Activated CD4-positive, CD25-positive, alpha-beta regulatory T cell treated with anti-CD3 and anti-CD28 coated beads, Interleukin-2, amount 50 U/mL, for 24 hours (primary cell): ENCODE data around the gene ZNF467.

Experiments used
- ATAC-seq, 2 donors: fragments of 150-1000 bp; cut with Tn5 transposase; one replicate each; pipeline ENCODE4 v1.10.0; 2021; ENCODE audit warnings: mild to moderate bottlenecking in 1 of 2, moderate library complexity in 1 of 2

ZNF467 gene

GRCh38 chr7:149725916-149726315, 47.5 kb downstream of the ZNF467 start:
- no peak for ATAC-seq

DNA sequence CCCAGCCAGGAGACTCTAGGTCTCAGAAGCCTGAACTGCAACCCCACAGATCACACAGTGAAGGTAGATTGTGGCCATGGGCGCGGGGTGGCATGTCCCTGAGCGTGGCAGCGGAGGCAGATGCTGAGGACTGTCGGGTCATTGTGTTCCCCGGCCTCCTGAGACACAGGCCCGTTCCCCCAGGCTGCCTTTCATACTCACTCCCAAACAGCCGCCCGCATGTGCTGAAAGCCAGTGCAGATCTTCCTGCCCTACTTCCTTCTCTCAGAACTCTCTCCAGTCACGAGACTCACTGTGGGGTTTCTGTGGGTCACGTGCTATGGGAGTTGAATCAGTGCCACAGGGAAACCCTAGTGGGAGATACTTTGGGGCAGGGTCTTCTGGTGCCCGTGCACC, 48.0 kb downstream of the ZNF467 start:
- ATAC-seq, result no peak

- no peak for ATAC-seq
These were observed 48.5 kb downstream of the ZNF467 start for GRCh38 chr7:149724661-149725425.

DNA sequence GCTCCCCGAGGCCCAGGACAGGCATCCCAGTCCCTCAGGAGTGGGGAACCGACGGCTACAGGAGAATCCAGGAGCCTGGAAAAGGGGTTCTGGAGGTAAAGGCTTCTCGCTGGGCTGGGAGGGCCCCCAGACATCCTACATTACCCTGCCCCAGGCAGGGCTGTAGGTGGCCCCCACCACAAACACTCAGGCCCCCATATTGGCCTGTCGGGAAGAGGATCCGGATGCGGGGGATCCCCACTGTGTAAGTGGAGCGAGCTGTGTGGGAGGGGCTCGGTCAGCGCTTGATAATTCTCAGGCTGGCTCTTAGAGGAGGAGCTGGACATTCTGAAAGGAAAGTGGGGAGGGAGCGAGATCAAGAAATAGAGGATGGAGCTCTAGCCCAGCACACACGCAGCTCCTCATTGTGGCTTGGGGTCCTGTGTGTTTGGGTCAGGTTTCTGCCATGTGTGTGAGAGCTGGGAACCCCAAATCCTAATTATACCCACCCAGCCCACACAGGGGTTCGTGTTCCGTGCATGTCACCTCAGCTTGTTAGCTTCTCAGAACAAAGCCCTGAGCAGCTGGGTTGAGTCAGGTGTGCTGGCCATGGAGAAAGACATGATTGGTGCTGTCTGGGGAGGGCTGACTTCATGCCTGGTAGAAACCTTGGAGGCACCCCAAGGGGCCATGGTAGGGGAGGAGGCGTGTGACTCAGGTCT, 49.4 kb downstream of the ZNF467 start:
- ATAC-seq, result no peak

DNA sequence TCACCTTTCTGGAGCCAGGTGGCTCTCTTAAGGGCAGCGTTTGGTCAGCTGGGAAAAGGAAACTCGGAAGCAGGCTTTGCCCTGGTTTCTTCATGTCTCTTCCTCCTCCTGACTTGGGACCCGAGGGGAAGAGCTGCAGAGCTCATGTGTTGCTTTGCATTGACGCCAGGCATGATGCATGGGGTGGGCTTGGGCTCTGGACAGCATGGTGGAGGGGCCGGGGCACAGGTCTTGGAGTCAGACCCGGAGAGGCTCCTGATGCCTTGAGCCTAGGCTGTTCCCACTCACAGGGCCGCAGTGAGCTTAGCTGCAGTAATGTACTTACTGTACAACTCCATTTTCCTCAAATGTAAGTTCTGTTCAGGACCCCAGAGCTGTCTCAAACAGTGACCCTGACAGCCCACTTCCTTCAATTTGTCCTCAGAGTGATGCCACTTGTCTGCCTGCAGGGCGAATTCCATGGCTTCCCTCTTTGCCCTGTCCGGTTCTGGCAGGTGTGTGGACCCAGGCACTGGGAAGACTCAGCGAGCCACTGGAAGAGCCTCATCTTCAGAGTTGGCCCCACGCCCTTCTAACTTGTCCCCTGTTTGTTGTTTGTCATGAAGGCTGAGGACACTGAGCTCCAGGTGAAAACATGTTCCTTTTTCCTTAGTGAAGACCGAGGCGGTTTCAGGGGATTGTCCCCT, 50.2 kb downstream of the ZNF467 start:
- ATAC-seq, result no peak

- no peak for ATAC-seq
These were observed 50.9 kb downstream of the ZNF467 start for GRCh38 chr7:149722356-149722957.

- ATAC-seq, result no peak
These were observed 52.2 kb downstream of the ZNF467 start for GRCh38 chr7:149721084-149721601.

DNA sequence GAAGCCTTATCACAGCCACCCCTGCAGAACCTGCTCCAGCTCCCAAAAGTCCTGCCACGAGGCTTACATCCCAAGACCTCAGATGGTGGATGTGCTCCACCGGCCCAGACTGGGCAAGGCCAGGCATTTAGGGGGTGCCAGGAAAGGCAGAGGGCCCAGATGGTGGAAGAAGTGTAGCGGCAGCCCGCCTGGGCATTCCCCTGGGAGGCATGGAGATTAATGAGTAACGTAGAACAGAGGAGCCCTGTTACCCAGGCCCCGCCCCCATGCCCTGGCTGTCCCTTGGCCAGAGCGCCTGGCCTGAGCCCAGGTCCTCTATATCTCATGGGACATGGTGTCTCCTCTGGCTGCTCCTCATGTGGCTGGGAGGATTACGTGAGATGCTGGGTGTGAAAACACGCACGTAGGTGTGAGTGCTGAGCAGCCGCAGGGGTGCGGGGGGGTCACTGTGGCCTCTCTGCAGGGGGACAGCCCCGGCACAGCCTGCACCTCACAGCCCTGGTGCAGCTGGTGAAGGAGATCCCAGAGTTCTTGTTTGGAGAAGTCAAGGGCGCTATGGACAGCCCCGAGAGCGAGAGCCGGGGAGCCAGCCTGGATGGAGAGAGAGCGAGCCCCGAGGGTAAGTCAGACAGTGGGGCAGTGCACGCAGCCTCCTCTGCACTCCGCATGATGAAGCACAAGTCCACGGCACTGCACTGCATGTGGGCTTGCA, 52.9 kb downstream of the ZNF467 start:
- no peak for ATAC-seq

DNA sequence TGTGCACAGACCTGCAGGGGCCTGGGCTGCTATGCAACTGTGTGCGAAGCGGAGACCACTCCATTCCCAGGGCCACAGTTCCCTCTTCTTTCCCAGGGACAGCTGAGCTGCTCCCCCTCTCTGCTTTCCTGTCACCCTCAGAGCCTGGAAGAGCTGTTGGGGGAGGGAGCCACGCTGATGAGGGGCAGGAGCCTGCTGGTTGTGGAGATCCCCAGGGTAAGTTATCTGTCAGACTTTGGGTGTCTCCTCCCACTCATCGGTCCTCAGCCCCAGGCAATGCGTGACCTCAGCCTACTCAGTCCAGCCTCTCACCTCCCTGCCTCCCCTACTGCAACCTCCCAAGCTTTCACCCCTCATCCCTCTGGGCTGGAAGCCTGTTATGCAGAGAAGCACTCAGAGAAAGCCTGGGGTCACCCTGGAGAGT, 53.5 kb downstream of the ZNF467 start:
- peak in 1 of 2 donors; percentile 22 for ATAC-seq

DNA sequence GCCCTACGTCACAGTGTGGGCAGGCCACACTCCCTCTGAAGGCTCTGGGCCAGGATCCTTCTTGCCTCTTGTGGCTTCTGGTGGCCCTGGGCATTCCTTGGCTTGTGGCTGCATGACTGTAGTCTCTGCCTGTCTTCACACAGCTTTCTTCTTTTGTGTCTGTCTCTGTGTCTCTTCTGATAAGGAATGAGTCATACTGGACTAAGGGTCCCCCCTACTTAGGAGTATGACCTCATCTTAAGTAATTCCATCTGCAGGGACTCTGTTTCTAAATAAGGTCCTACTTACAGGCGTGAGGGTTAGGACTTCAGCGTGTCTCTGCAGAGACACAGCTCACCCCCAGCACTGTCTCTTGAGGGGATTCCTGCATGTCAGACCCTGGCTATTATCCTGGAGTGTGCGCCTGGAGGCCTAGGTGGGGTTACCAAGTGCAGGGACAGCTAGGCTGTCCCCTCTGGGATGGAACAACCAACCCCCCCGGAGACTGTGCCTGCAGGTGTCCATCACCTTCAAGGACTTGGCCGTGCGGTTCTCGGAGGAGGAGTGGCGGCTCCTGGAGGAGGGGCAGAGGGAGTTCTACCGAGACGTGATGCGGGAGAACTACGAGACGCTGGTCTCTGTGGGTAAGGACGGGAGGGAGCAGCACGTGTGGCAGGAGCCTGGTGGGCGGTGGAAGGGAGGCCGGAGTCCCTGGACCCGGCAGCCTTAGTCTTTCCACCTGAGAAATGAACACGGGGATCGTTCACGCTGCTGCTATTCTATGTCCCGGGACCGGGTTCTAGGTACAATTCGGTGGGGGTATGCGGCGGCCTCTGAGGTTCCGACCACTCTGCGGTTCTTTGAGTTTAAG, 54.1 kb downstream of the ZNF467 start:
- no peak for ATAC-seq

DNA sequence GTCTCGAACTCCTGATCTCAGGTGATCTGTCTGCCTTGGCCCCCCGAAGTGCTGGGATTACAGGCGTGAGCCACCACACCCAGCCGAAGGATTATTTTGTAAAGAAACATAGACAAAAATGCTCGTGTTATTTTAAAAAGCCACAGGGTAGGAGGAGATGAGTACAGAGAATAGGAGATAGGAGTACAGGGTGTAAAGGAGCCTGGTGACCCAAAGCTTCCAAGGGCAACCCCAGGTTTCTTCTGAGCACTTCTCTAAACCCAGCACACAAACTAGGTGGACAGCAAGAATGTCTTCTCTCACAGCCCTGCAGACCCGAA, 54.7 kb downstream of the ZNF467 start:
- no peak for ATAC-seq

GRCh38 chr7:149717481-149717880, 55.9 kb downstream of the ZNF467 start:
- ATAC-seq, result no peak

DNA sequence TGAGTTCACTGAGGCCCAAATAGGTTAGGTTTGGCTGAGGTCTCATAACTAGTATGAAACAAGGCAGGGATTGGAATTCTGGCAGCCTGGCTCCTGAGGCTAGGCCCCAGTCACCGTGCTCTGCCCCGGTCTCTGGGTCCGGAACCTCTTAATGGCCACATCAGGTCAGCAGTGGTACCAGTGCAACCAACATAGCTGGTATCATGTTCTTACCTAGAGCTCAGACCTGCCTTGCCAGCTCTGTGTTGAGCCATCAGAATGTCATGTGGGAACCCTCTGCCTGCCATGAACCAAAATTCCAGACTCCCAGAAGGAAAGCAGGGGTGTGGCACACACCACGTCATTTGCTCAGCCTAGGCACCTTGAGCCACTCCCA, 56.5 kb downstream of the ZNF467 start:
- no peak for ATAC-seq

DNA sequence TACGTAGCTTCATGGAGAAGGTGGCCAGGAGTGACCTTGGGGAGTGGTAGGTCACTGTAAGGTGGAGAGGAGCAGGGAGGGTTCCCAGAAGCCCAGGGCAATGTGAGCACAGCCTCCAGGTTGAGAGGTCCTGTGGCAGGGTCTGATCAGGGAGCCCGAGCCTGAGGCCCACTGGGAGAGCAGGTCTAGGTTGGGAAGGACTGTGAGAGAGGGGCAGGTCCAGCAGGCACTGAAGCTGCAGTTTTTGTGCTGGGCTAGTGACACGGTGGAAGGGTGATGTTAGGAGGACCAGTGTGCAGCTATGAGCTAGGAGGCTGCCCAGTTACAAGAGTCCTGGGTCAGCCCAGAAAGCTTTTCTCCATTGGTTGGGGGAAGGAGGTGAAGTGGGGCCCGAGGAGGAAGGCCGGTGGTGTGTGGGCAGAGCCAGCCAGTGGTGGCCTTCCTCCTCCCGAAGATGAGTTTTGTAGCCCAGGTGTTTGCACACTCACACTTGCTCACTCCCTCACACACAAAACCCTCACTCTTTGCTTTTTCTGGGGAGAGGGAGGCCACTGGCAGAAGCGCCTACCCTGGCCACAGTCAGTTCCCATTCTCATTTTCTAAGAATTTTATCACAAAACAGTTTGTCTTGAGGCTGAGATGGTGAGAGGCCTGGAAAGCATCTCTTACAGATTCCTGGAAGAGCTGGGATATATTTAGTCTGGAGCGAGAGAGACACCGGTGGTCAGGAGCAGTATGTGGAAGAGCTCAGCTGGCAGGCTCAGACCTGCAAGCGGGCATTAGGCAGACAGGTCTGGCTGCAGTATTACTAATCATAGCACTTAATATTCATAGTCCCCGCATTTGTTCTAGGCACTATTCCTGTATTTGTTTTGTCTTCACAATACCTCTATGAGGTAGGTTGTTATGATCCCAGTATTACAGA, 57.1 kb downstream of the ZNF467 start:
- no peak for ATAC-seq

- ATAC-seq, result peak in 1 of 2 donors; percentile 5
These were observed 57.9 kb downstream of the ZNF467 start for GRCh38 chr7:149715476-149715875.

GRCh38 chr7:149714910-149715471, 58.4 kb downstream of the ZNF467 start:
- ATAC-seq, result peak; percentile 5
